K562 (cell line): ENCODE measurements around the gene SKIC2. TPM values are rescaled to one million over a fixed set of nuclear protein-coding genes. Genes with fewer than 3 reads are reported as not detected.

Source experiments
- ASH1L ChIP-seq: fragments of 450-650 bp; IDR thresholded peaks from 2 replicates; pipeline ENCODE4 v1.6.1; 2018; ENCODE audit warnings: borderline replicate concordance, mild to moderate bottlenecking, low read depth; ENCODE audit not compliant: partially characterized antibody
- BRD9 ChIP-seq: fragments of 450-650 bp; IDR thresholded peaks from 2 replicates; pipeline ENCODE4 v1.6.1; 2018; ENCODE audit warnings: low read depth; ENCODE audit not compliant: partially characterized antibody
- DNMT1 ChIP-seq: fragments of 450-650 bp; IDR thresholded peaks from 2 replicates; pipeline ENCODE4 v1.6.1; 2016; ENCODE audit warnings: antibody characterized with exemption, mild to moderate bottlenecking
- HOXB6 ChIP-seq: fragments of 250-450 bp; sonication (Bioruptor Pico); IDR thresholded peaks from 2 replicates; pipeline ENCODE4 v1.5.1; 2022; ENCODE audit warnings: mild to moderate bottlenecking, borderline replicate concordance
- KLF1 ChIP-seq: fragments of 450-650 bp; IDR thresholded peaks from 2 replicates; pipeline ENCODE4 v1.6.1; 2016; ENCODE audit warnings: missing genetic modification characterization, missing compliant biosample characterization
- NFATC3 ChIP-seq: fragments of 450-650 bp; IDR thresholded peaks from 2 replicates; pipeline ENCODE4 v1.6.1; 2017; ENCODE audit warnings: mild to moderate bottlenecking
- NR4A1 ChIP-seq, 2 experiments: fragments of 250-450 bp in 1 of 2; fragments of 450-650 bp in 1 of 2; sonication (Bioruptor Pico) in 1 of 2; IDR thresholded peaks; 2 replicates each; pipeline versions ENCODE4 v1.4.0 to v1.6.1; 2016 to 2020; ENCODE audit warnings: mild to moderate bottlenecking in 2 of 2, missing compliant biosample characterization in 1 of 2, missing genetic modification characterization in 1 of 2, moderate library complexity in 1 of 2
- PHTF2 ChIP-seq: fragments of 250-450 bp; sonication (Bioruptor Pico); IDR thresholded peaks from 2 replicates; pipeline ENCODE4 v1.5.0; 2021; ENCODE audit warnings: mild to moderate bottlenecking
- SMAD3 ChIP-seq: fragments of 450-650 bp; formaldehyde crosslinking; conservative IDR thresholded peaks from 2 replicates; pipeline ENCODE4 v1.4.0; 2020; ENCODE audit warnings: mild to moderate bottlenecking
- SP2 ChIP-seq: IDR thresholded peaks from 2 replicates; pipeline ENCODE4 v1.6.1; 2011; ENCODE audit warnings: mild to moderate bottlenecking, low read depth, low read length, moderate library complexity; ENCODE audit not compliant: poor library complexity, severe bottlenecking; ENCODE audit errors: extremely low read depth
- SUPT5H ChIP-seq: fragments of 450-650 bp; IDR thresholded peaks from 2 replicates; pipeline ENCODE4 v1.6.1; 2016
- ZFP1 ChIP-seq: fragments of 450-650 bp; formaldehyde crosslinking; IDR thresholded peaks from 2 replicates; pipeline ENCODE4 v1.4.0; 2020; ENCODE audit warnings: mild to moderate bottlenecking, mixed read lengths
- ZNF239 ChIP-seq: fragments of 250-450 bp; sonication (Bioruptor Pico); IDR thresholded peaks from 2 replicates; pipeline ENCODE4 v1.4.0; 2020; ENCODE audit warnings: mild to moderate bottlenecking
- ZNF551 ChIP-seq: fragments of 250-450 bp; sonication (Bioruptor Pico); IDR thresholded peaks from 2 replicates; pipeline ENCODE4 v1.5.0; 2021; ENCODE audit warnings: mild to moderate bottlenecking, moderate library complexity
- polyA plus RNA-seq, 8 experiments: library from polyadenylated mRNA; depleted of rRNA in 4 of 8; stranded (reverse) in 5 of 8; unstranded in 3 of 8; fragments of >200 nt; fragmentation: Nextera tagmentation in 2 of 8; fragmentation: Illumina TruSeq in 1 of 8; extraction: Ambion mirVana in 2 of 8; extraction: Trizol in 1 of 8; gene quantifications; 2 replicates each; pipeline versions ENCODE4 v1.2.1 to v1.2.3, GENCODE V29; 2011 to 2014; ENCODE audit warnings: inconsistent platforms in 1 of 8, missing spikeins in 1 of 8
- total RNA-seq, 7 experiments: library from RNA; depleted of rRNA in 6 of 7; stranded (reverse); fragments of >200 nt in 6 of 7; fragmentation: Illumina TruSeq in 2 of 7; extraction: Trizol in 2 of 7; gene quantifications; 2 replicates each; pipeline versions ENCODE4 v1.2.1 to v1.2.3, GENCODE V29; 2011 to 2021; ENCODE audit warnings: low replicate concordance in 1 of 7
- TF ChIP-seq, protein P1 (sequence below), 2 experiments: IDR thresholded peaks; 2 replicates each; pipeline ENCODE4 v1.6.1; 2011; ENCODE audit warnings: borderline replicate concordance in 1 of 2, control low read depth in 1 of 2, low read depth in 1 of 2, low read length in 1 of 2, mild to moderate bottlenecking in 1 of 2, mixed read lengths in 1 of 2, moderate library complexity in 1 of 2; ENCODE audit not compliant: insufficient read depth in 1 of 2, insufficient read length in 1 of 2, poor library complexity in 1 of 2, severe bottlenecking in 1 of 2; ENCODE audit errors: extremely low read depth in 1 of 2
- TF ChIP-seq, protein P2 (sequence below): fragments of 450-650 bp; formaldehyde crosslinking; IDR thresholded peaks from 2 replicates; pipeline ENCODE4 v1.4.0; 2020; ENCODE audit warnings: mild to moderate bottlenecking, moderate library complexity
- TF ChIP-seq, protein P3 (sequence below): fragments of 450-650 bp; IDR thresholded peaks from 2 replicates; pipeline ENCODE4 v1.6.1; 2016; ENCODE audit warnings: low read depth

SKIC2 gene
- total and polyA plus RNA-seq, 9 of the 15 experiments (the other 6 are each of a cell fraction or from before 2014, with no cell fraction given) = 3.3 to 94.6 (median 38.8) TPM

DNA sequence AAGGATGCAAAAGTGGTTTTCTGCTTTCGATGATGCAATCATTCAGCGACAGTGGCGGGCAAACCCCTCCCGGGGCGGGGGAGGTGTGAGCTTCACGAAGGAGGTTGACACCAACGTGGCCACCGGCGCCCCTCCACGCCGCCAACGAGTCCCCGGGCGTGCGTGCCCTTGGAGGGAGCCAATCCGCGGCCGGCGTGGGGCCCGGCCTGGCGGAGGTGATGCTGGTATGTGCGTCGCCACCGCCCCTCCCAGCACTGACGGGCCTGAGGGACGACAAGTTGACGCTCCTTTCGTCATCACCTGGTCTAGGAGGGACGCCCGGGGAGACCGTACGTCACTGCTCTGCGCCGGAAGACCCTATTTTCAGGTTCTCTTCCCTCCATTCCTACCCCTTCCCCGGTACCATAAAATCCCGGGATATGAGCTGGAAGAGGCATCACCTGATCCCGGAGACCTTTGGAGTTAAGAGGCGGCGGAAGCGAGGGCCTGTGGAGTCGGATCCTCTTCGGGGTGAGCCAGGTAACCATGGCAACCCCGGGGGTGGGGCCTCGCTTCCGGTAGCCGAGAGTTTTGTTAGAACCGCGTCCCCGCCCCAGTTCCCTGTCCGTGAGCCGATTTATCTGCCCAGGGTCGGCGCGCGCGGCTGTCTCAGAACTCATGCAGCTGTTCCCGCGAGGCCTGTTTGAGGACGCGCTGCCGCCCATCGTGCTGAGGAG is 13.2 kb downstream of the SKIC2 start, which contains the start of gene DXO (continued):
- no peak for TF ChIP-seq HOXB6 (CRISPR knock-in tag)
- TF ChIP-seq KLF1 (tag) = peak; percentile 96
- peak; percentile 89 for TF ChIP-seq NFATC3
- TF ChIP-seq, protein P1, sequence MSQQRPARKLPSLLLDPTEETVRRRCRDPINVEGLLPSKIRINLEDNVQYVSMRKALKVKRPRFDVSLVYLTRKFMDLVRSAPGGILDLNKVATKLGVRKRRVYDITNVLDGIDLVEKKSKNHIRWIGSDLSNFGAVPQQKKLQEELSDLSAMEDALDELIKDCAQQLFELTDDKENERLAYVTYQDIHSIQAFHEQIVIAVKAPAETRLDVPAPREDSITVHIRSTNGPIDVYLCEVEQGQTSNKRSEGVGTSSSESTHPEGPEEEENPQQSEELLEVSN (IDR thresholded peaks at IDR 0.05; ENCODE audit: borderline replicate concordance in 1 of 2, extremely low read depth in 1 of 2, insufficient read depth in 1 of 2, insufficient read length in 1 of 2, low read depth in 1 of 2, low read length in 1 of 2, poor library complexity in 1 of 2, severe bottlenecking in 1 of 2) = peak; percentile 96 to 97
- peak; percentile 67; the same call in 1 of the 2 replicates for TF ChIP-seq SUPT5H
- TF ChIP-seq, protein P2, sequence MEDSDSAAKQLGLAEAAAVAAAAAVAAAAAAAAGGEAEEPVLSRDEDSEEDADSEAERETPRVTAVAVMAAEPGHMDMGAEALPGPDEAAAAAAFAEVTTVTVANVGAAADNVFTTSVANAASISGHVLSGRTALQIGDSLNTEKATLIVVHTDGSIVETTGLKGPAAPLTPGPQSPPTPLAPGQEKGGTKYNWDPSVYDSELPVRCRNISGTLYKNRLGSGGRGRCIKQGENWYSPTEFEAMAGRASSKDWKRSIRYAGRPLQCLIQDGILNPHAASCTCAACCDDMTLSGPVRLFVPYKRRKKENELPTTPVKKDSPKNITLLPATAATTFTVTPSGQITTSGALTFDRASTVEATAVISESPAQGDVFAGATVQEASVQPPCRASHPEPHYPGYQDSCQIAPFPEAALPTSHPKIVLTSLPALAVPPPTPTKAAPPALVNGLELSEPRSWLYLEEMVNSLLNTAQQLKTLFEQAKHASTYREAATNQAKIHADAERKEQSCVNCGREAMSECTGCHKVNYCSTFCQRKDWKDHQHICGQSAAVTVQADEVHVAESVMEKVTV (CRISPR knock-in tag) = no peak; the same call in 1 of the 2 replicates
- peak; percentile 55 for TF ChIP-seq ASH1L
- TF ChIP-seq, protein P3, sequence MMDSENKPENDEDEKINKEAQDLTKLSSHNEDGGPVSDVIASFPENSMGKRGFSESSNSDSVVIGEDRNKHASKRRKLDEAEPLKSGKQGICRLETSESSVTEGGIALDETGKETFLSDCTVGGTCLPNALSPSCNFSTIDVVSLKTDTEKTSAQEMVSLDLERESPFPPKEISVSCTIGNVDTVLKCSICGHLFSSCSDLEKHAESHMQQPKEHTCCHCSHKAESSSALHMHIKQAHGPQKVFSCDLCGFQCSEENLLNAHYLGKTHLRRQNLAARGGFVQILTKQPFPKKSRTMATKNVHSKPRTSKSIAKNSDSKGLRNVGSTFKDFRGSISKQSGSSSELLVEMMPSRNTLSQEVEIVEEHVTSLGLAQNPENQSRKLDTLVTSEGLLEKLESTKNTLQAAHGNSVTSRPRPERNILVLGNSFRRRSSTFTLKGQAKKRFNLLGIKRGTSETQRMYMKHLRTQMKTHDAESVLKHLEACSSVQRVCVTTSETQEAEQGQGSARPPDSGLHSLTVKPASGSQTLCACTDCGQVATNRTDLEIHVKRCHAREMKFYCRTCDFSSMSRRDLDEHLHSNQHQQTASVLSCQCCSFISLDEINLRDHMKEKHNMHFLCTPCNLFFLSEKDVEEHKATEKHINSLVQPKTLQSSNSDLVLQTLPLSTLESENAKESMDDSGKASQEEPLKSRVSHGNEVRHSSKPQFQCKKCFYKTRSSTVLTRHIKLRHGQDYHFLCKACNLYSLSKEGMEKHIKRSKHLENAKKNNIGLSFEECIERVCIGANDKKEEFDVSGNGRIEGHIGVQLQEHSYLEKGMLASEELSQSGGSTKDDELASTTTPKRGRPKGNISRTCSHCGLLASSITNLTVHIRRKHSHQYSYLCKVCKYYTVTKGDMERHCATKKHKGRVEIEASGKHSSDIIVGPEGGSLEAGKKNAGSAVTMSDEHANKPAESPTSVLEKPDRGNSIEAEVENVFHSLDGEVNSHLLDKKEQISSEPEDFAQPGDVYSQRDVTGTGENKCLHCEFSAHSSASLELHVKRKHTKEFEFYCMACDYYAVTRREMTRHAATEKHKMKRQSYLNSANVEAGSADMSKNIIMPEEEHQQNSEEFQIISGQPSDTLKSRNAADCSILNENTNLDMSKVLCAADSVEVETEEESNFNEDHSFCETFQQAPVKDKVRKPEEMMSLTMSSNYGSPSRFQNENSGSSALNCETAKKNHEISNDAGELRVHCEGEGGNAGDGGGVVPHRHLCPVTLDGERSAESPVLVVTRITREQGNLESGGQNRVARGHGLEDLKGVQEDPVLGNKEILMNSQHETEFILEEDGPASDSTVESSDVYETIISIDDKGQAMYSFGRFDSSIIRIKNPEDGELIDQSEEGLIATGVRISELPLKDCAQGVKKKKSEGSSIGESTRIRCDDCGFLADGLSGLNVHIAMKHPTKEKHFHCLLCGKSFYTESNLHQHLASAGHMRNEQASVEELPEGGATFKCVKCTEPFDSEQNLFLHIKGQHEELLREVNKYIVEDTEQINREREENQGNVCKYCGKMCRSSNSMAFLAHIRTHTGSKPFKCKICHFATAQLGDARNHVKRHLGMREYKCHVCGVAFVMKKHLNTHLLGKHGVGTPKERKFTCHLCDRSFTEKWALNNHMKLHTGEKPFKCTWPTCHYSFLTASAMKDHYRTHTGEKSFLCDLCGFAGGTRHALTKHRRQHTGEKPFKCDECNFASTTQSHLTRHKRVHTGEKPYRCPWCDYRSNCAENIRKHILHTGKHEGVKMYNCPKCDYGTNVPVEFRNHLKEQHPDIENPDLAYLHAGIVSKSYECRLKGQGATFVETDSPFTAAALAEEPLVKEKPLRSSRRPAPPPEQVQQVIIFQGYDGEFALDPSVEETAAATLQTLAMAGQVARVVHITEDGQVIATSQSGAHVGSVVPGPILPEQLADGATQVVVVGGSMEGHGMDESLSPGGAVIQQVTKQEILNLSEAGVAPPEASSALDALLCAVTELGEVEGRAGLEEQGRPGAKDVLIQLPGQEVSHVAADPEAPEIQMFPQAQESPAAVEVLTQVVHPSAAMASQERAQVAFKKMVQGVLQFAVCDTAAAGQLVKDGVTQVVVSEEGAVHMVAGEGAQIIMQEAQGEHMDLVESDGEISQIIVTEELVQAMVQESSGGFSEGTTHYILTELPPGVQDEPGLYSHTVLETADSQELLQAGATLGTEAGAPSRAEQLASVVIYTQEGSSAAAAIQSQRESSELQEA = no peak
- TF ChIP-seq SP2 = no peak
- no peak for TF ChIP-seq ZNF239 (CRISPR knock-in tag)
- no peak for TF ChIP-seq ZNF551
- TF ChIP-seq ZFP1 (CRISPR knock-in tag) = no peak
- TF ChIP-seq BRD9 = no peak
- TF ChIP-seq NR4A1 (CRISPR knock-in tag; IDR thresholded peaks at IDR 0.05) = 0 out of 2 replicates have a peak, but pooled peaks have one; percentile 66
- peak; percentile 60; the same call in 1 of the 2 replicates for TF ChIP-seq NR4A1 (tag; IDR thresholded peaks at IDR 0.05)
- TF ChIP-seq PHTF2 (CRISPR knock-in tag) = no peak
- TF ChIP-seq DNMT1 = 0 out of 2 replicates have a peak, but pooled peaks have one; percentile 48
- peak; percentile 64; the same call in 1 of the 2 replicates for TF ChIP-seq SMAD3 (CRISPR knock-in tag)
